WERI-Rb-1 (cell line): ENCODE measurements around the gene PILRB.
"Not testable (repeated sequence)": the region's sequence is repeated elsewhere in the genome, so short reads cannot be mapped to it uniquely, and the experiment has no call there.

Experiments used
- DNase-seq: peaks from one replicate; pipeline ENCODE4 v3.0.0-alpha.2; 2020
- H3K27ac ChIP-seq: fragments of 250-450 bp; sonication (Bioruptor Pico); 2 replicates; pipeline ENCODE4 v1.5.1; 2020; ENCODE audit warnings: mild to moderate bottlenecking, moderate library complexity
- H3K27me3 ChIP-seq: fragments of 250-450 bp; sonication (Bioruptor Pico); 2 replicates; pipeline ENCODE4 v1.5.1; 2021; ENCODE audit warnings: mild to moderate bottlenecking, low read depth, moderate library complexity; ENCODE audit not compliant: insufficient read depth, severe bottlenecking
- H3K36me3 ChIP-seq: fragments of 250-450 bp; sonication (Bioruptor Pico); 2 replicates; pipeline ENCODE4 v1.5.1; 2020; ENCODE audit warnings: mild to moderate bottlenecking, moderate library complexity
- H3K4me3 ChIP-seq: 2 replicates; pipeline ENCODE4 v1.5.1; 2011; ENCODE audit warnings: low read depth, mild to moderate bottlenecking, control low read depth, low read length
- H3K9me3 ChIP-seq: fragments of 250-450 bp; sonication (Bioruptor Pico); 2 replicates; pipeline ENCODE4 v1.5.1; 2021; ENCODE audit warnings: mild to moderate bottlenecking, moderate library complexity; ENCODE audit not compliant: severe bottlenecking
- TF ChIP-seq, protein P1 (sequence below): IDR thresholded peaks from 2 replicates; pipeline ENCODE4 v1.5.1; 2011; ENCODE audit warnings: low read depth, mild to moderate bottlenecking, control low read depth, inconsistent platforms, low read length

PILRB gene

GRCh38 chr7:100342765-100343164, 15.2 kb upstream of the PILRB start:
- Histone ChIP-seq H3K4me3 (no peak overlapping the region), H3K27ac (no peak overlapping the region), H3K27me3 (no peaks in the 10 kb centered on the region), H3K9me3 (no peaks in the 10 kb centered on the region), H3K36me3 (peaks cover 26% of the 10 kb centered on the region)
- TF ChIP-seq, protein P1, sequence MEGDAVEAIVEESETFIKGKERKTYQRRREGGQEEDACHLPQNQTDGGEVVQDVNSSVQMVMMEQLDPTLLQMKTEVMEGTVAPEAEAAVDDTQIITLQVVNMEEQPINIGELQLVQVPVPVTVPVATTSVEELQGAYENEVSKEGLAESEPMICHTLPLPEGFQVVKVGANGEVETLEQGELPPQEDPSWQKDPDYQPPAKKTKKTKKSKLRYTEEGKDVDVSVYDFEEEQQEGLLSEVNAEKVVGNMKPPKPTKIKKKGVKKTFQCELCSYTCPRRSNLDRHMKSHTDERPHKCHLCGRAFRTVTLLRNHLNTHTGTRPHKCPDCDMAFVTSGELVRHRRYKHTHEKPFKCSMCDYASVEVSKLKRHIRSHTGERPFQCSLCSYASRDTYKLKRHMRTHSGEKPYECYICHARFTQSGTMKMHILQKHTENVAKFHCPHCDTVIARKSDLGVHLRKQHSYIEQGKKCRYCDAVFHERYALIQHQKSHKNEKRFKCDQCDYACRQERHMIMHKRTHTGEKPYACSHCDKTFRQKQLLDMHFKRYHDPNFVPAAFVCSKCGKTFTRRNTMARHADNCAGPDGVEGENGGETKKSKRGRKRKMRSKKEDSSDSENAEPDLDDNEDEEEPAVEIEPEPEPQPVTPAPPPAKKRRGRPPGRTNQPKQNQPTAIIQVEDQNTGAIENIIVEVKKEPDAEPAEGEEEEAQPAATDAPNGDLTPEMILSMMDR = no peak
- no peak for DNase-seq

- H3K27me3 ChIP-seq, H3K27ac ChIP-seq, H3K4me3 ChIP-seq, H3K9me3 ChIP-seq, DNase-seq: not testable (repeated sequence)
- peaks cover 37% of the 10 kb centered on the region for H3K36me3 ChIP-seq
These were observed 13.8 kb upstream of the PILRB start for GRCh38 chr7:100344124-100344559.

DNA sequence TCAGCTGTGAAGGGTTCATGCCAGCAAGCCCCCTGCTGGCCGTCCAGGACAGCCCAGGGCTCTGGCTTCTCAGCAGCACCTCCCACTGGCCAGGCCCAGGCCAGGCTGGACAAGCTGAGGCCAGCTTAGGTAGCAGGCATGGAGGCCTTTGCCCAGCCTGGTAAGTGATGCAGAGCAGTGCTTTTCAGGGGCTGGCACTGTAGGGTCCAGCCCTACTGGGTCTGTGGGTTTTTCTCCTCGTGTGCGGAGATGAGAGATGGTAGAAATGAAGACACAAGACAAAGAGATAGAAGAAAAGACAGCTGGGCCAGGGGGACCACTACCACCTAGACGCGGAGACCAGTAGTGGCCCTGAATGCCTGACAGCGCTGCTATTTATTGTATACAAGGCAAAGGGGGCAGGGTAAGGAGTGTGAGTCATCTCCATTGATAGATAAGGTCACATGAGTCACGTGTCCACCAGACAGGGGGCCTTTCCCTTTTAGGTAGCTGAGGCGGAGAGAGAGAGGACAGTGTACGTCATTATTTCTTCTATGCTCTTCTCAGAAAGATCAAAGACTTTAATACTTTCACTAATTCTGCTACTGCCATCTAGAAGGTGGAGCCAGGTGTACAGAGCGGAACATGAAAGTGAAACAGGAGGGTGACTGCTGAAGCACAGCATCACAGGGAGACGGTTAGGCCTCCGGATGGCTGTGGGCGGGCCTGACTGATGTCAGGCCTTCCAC, 13.2 kb upstream of the PILRB start:
- H3K9me3 ChIP-seq, H3K4me3 ChIP-seq, H3K27ac ChIP-seq, H3K27me3 ChIP-seq: not testable (repeated sequence)
- DNase-seq = peak; percentile 67
- peaks cover 43% of the 10 kb centered on the region for H3K36me3 ChIP-seq
- TF ChIP-seq, protein P1 = peak; percentile 54

GRCh38 chr7:100345288-100345672, 12.6 kb upstream of the PILRB start:
- H3K9me3 ChIP-seq, H3K27me3 ChIP-seq, H3K4me3 ChIP-seq, H3K27ac ChIP-seq: not testable (repeated sequence)
- TF ChIP-seq, protein P1 = peak; percentile 45
- H3K36me3 ChIP-seq = peaks cover 46% of the 10 kb centered on the region
- peak; percentile 63 for DNase-seq

GRCh38 chr7:100346921-100347320, 11.0 kb upstream of the PILRB start:
- no peak overlapping the region for H3K4me3 ChIP-seq
- peaks cover 56% of the 10 kb centered on the region for H3K36me3 ChIP-seq
- H3K27me3 ChIP-seq = no peaks in the 10 kb centered on the region
- no peaks in the 10 kb centered on the region for H3K9me3 ChIP-seq
- H3K27ac ChIP-seq = no peak overlapping the region
- DNase-seq = no peak
- TF ChIP-seq, protein P1 = no peak

DNA sequence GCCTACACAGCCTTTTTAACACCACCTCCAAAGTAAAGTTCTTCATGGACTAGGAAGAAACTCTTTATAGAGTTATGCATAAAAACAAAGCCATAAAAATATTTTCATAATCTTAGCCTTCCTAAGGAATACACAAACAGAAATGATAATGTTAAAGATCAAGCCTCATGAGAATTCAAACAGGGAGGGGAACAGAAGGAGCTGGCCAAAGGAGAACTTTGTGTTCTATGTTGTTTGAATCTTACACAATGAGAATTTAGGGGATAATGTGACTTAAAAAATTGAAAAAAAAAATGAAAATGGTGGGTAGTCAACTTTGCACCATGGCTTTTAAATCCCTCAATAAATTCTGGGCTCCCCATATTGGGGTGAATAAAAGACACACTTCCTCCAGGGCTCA, 9.1 kb upstream of the PILRB start:
- DNase-seq = no peak
- no peaks in the 10 kb centered on the region for H3K9me3 ChIP-seq
- H3K36me3 ChIP-seq = peaks cover 56% of the 10 kb centered on the region
- H3K4me3 ChIP-seq = no peak overlapping the region
- H3K27me3 ChIP-seq = no peaks in the 10 kb centered on the region
- TF ChIP-seq, protein P1 = no peak
- no peak overlapping the region for H3K27ac ChIP-seq
